Rectal smooth muscle tissue (tissue), 1 donor: Measurements from ENCODE around the gene M6PR.
"Not testable (repeated sequence)": the region's sequence is repeated elsewhere in the genome, so short reads cannot be mapped to it uniquely, and the experiment has no call there.

ENCODE experiments used
- H3K27ac ChIP-seq: one replicate; pipeline ENCODE4 v1.7.0; 2013; ENCODE audit warnings: low read depth, low read length, inconsistent platforms
- H3K27me3 ChIP-seq: one replicate; pipeline ENCODE4 v1.7.0; 2013; ENCODE audit warnings: low read length; ENCODE audit not compliant: control insufficient read depth, insufficient read depth
- H3K36me3 ChIP-seq: one replicate; pipeline ENCODE4 v1.7.0; 2013; ENCODE audit warnings: low read length; ENCODE audit not compliant: control insufficient read depth, insufficient read depth
- H3K4me1 ChIP-seq: one replicate; pipeline ENCODE4 v1.7.0; 2013; ENCODE audit warnings: low read length; ENCODE audit not compliant: control insufficient read depth, insufficient read depth
- H3K4me3 ChIP-seq: one replicate; pipeline ENCODE4 v1.7.0; 2013; ENCODE audit warnings: low read length
- H3K9ac ChIP-seq: one replicate; pipeline ENCODE4 v1.7.0; 2013; ENCODE audit warnings: low read length

M6PR gene

DNA sequence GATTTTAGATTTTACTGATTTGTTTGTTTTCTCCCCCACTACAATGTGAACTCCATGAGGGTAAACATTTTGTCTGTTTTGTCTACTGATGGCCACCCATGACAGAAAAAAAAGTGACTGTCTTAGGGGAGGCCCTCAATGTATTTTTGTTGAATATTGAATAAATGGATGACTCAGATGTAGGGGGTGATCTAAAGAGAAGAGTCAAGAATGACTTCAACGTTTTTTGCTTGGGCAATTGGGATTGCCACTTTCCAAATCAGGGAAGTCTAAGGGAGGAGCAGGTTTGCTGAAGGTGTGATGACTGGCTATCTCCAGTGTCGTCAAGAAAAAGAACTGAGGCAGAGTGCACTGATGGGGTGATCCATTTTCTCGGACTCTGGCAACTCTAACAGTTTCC is 45.8 kb downstream of the M6PR start:
- H3K27me3 ChIP-seq, result no peaks in the 10 kb centered on the region
- H3K4me3 ChIP-seq, result no peak overlapping the region
- no peaks in the 10 kb centered on the region for H3K36me3 ChIP-seq
- H3K9ac ChIP-seq, result no peak overlapping the region
- peaks cover 3% of the 10 kb centered on the region for H3K4me1 ChIP-seq
- no peak overlapping the region for H3K27ac ChIP-seq

DNA sequence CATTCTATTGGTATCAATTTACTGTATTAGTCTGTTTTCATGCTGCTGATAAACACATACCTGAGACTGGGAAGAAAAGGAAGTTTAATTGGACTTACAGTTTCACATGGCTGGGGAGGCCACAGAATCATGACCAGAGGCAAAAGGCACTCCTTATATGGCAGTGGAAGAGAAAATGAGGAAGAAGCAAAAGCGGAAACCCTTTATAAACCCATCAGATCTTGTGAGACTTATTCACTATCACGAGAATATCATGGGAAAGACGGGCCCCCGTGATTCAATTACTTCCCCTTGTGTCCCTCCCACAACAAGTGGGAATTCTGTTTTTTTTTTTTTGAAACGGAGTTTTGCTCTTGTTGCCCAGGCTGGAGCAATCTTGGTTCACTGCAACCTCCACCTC is 46.7 kb downstream of the M6PR start:
- H3K4me1 ChIP-seq, H3K9ac ChIP-seq, H3K27ac ChIP-seq, H3K36me3 ChIP-seq, H3K4me3 ChIP-seq, H3K27me3 ChIP-seq: not testable (repeated sequence)

DNA sequence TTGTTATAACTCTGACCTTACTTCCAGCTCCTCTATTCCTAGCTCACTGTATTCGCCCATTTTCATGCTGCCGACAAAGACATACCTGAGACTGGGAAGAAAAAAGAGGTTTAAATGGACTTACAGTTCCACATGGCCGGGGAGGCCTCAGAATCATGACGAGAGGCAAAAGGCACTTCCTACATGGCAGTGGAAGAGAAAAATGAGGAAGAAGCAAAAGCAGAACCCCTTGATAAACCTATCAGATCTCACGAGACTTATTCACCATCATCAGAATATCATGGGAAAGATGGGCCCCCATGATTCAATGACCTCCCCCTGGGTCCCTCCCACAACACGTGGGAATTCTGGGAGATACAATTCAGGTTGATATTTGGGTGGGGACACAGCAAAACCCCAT is 49.6 kb downstream of the M6PR start:
- H3K4me1 ChIP-seq, result no peaks in the 10 kb centered on the region
- no peak overlapping the region for H3K9ac ChIP-seq
- H3K27me3 ChIP-seq, result no peaks in the 10 kb centered on the region
- no peaks in the 10 kb centered on the region for H3K36me3 ChIP-seq
- H3K4me3 ChIP-seq, result no peak overlapping the region
- no peak overlapping the region for H3K27ac ChIP-seq

DNA sequence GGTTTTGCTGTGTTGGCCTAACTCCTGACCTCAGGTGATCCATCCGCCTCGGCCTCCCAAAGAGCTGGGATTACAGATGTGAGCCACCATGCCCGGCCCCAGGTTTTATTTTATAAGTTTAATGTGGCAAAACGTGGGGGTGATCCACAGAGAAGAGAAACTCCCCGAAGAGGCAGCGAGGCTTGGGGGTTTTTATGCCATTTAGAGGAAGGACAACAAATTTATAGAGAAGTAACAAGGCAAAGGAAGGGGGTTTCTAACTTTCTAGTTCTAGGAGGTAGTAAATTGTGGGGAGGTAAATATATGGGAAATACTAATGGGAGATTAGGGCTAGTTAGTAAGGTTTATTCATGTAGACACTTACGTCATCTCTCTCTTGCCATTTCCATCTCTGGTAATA is 52.4 kb downstream of the M6PR start:
- no peak overlapping the region for H3K4me3 ChIP-seq
- no peaks in the 10 kb centered on the region for H3K27me3 ChIP-seq
- no peak overlapping the region for H3K9ac ChIP-seq
- no peaks in the 10 kb centered on the region for H3K4me1 ChIP-seq
- no peak overlapping the region for H3K27ac ChIP-seq
- H3K36me3 ChIP-seq, result no peaks in the 10 kb centered on the region

DNA sequence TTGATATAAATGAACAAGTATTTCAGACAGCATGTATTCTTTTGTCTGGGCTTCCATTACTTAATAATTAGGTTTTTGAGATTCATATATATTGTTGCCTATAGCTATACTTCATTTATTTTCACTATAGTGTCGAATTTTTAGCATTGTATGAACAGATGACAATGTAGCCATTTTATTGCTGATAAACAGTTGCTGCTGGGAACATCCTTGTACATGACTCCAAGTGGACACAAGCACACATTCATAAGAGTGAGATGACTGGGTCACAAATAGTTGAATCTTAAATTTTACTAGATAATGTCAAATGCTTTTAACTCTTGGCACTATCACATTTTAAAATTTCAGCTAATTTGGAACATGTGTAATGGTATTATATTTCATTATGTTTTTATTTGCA is 54.5 kb downstream of the M6PR start:
- H3K27ac ChIP-seq, result no peak overlapping the region
- no peaks in the 10 kb centered on the region for H3K4me1 ChIP-seq
- H3K36me3 ChIP-seq, result no peaks in the 10 kb centered on the region
- no peaks in the 10 kb centered on the region for H3K27me3 ChIP-seq
- no peak overlapping the region for H3K4me3 ChIP-seq
- H3K9ac ChIP-seq, result no peak overlapping the region

DNA sequence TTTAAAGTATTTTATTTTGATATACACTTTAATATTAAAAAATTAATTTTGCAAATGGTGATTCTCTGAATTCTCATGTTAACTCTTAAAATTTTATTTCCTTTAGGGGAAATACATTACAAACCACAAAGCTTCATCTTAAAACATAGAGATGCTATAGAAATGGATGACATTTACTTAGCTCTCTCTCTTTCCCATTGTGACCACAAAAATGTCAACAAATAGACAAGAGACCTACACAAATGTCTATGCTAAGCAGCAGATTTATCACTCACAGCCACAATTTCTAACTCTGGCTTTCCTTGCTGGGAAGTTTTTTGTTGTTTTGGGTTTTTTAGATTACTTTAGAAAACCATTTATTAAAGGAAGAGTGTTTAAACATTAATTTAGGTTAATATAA is 55.1 kb downstream of the M6PR start:
- Histone ChIP-seq H3K4me3 (no peak overlapping the region), H3K36me3 (no peaks in the 10 kb centered on the region), H3K4me1 (no peaks in the 10 kb centered on the region), H3K27ac (no peak overlapping the region), H3K27me3 (no peaks in the 10 kb centered on the region), H3K9ac (no peak overlapping the region)

DNA sequence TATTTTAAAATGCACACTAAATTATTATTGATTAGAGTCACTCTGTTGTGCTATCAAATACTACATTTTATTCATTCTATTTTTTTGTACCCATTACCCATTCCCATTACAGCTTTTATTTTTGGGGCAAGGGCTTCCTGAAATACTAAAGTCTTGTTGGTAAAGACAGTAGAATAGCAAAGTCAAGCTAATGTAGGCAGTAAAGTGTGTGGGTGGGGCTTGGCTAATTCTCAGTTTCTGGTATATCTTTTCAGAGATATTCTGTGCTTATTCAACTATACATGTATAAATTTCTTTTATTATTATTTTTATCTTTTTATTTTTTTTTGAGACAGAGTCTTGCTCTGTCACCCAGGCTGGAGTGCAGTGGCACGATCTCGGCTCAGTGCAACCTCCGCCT is 57.5 kb downstream of the M6PR start:
- Histone ChIP-seq H3K4me3 (no peak overlapping the region), H3K27me3 (no peaks in the 10 kb centered on the region), H3K4me1 (no peaks in the 10 kb centered on the region), H3K9ac (no peak overlapping the region), H3K36me3 (no peaks in the 10 kb centered on the region), H3K27ac (no peak overlapping the region)
